Right lobe of liver (tissue), 6 donors: Measurements from ENCODE around the gene STRIP2. TPM values are rescaled to one million over a fixed set of nuclear protein-coding genes. Genes with fewer than 3 reads are reported as not detected.

Source experiments
- ATAC-seq, 4 donors: fragments of 200-7000 bp; cut with Tn5 transposase; one replicate each; pipeline ENCODE4 v1.9.1; 2020; ENCODE audit warnings: mild to moderate bottlenecking in 4 of 4, moderate library complexity in 4 of 4
- DNase-seq, 3 donors: peaks; one replicate each; pipeline ENCODE4 v3.0.0-alpha.2; 2020
- H3K27ac ChIP-seq, 3 donors: fragments of 200-600 bp; one replicate each; pipeline ENCODE4 v1.8.0; 2022
- H3K27me3 ChIP-seq, 2 donors: fragments of 200-600 bp; one replicate each; pipeline ENCODE4 v1.8.0; 2022
- H3K36me3 ChIP-seq, 4 donors: fragments of 200-600 bp; sonication (generic) in 1 of 4; one replicate each; pipeline versions ENCODE4 v1.5.1 to v1.8.0; 2017 to 2022; ENCODE audit warnings: control low read depth in 1 of 4
- H3K4me1 ChIP-seq, 4 donors: fragments of 200-600 bp; sonication (generic) in 1 of 4; one replicate each; pipeline versions ENCODE4 v1.5.1 to v1.8.0; 2017 to 2022; ENCODE audit warnings: control low read depth in 1 of 4
- H3K4me3 ChIP-seq, 3 donors: fragments of 200-600 bp; one replicate each; pipeline ENCODE4 v1.8.0; 2022
- H3K9me3 ChIP-seq, 4 donors: fragments of 200-600 bp; sonication (generic) in 1 of 4; one replicate each; pipeline versions ENCODE4 v1.5.1 to v1.8.0; 2017 to 2022; ENCODE audit warnings: control low read depth in 1 of 4
- CTCF ChIP-seq, 4 donors: fragments of 200-600 bp in 3 of 4; fragments of 450-650 bp in 1 of 4; IDR thresholded peaks; one replicate each; pipeline versions ENCODE4 v1.5.1 to v1.8.0; 2016 to 2022; ENCODE audit warnings: antibody characterized with exemption in 4 of 4, mild to moderate bottlenecking in 2 of 4
- POLR2A ChIP-seq: fragments of 450-650 bp; IDR thresholded peaks from one replicate; pipeline ENCODE4 v1.6.1; 2017; ENCODE audit warnings: antibody characterized with exemption, mild to moderate bottlenecking
- WGBS: methylation state at CpG from one replicate; pipeline ENCODE4 v1.1.6; 2018; ENCODE audit warnings: low coverage, low lambda C conversion rate; ENCODE audit not compliant: insufficient coverage; ENCODE audit errors: missing lambda C conversion rate; 5-methylcytosine and 5-hydroxymethylcytosine counted together
- intact Hi-C, 2 donors: fragments of 100-400 bp; cut with DNase I; formaldehyde crosslinking; loops; one replicate each; pipeline versions ENCODE4 v1.11.2 to v1.14.1; 2022
- total RNA-seq, 6 experiments: library from RNA; depleted of rRNA in 2 of 6; stranded (reverse); fragments of >200 nt in 2 of 6; fragmentation: NEBNext Ultra II Directional in 3 of 6; extraction: Animal tissue kit (Norgen Biotek cat#: 25700) in 3 of 6; gene quantifications; one replicate each; pipeline versions ENCODE4 v1.1.0 to v1.2.4, GENCODE V29; 2016 to 2023
- donor health status: DM: no; HTN: yes; CAD: no.
- donor health status: DM: no; HTN: no; CAD: no.
- donor health status: DM: no; HTN: no; CAD: no.
- donor health status: DM: no; HTN: yes; CAD: no.
- donor health status: DM: no; HTN: yes; CAD: no.

STRIP2 gene
- total RNA-seq, 6 experiments from 2014 or later = 0.24 to 0.86 (median 0.42) TPM

GRCh38 chr7:129493555-129493954 lies 59.3 kb downstream of the STRIP2 start:
- intact Hi-C loops = no loop called here
- Histone ChIP-seq H3K27me3 (no peaks in the 10 kb centered on the region), H3K27ac (no peak overlapping the region), H3K4me3 (no peak overlapping the region), H3K9me3 (no peaks in the 10 kb centered on the region), H3K36me3 (no peaks in the 10 kb centered on the region), H3K4me1 (no peaks in the 10 kb centered on the region)
- TF ChIP-seq POLR2A = no peak
- TF ChIP-seq CTCF (IDR thresholded peaks at IDR 0.05) = no peak
- WGBS = 89% methylated on average over 1 of the region's 1 CpG
- DNase-seq = no peak
- no peak for ATAC-seq

GRCh38 chr7:129494041-129494440 lies 59.8 kb downstream of the STRIP2 start:
- Histone ChIP-seq H3K4me1 (no peaks in the 10 kb centered on the region), H3K36me3 (no peaks in the 10 kb centered on the region), H3K27me3 (no peaks in the 10 kb centered on the region), H3K4me3 (no peak overlapping the region), H3K27ac (no peak overlapping the region), H3K9me3 (no peaks in the 10 kb centered on the region)
- 70% methylated on average over 5 of the region's 5 CpGs for WGBS
- ATAC-seq (no peak), DNase-seq (no peak)
- intact Hi-C loops = no loop called here
- TF ChIP-seq POLR2A (no peak), CTCF (IDR thresholded peaks at IDR 0.05) (no peak)

GRCh38 chr7:129495987-129496386 lies 61.8 kb downstream of the STRIP2 start:
- WGBS = 83% methylated on average over 1 of the region's 1 CpG
- intact Hi-C loops = no loop called here
- no peak overlapping the region for H3K27ac ChIP-seq
- H3K27me3 ChIP-seq = no peaks in the 10 kb centered on the region
- DNase-seq (no peak), ATAC-seq (no peak)
- H3K9me3 ChIP-seq = no peaks in the 10 kb centered on the region
- H3K4me1 ChIP-seq = no peaks in the 10 kb centered on the region
- no peak overlapping the region for H3K4me3 ChIP-seq
- TF ChIP-seq CTCF (IDR thresholded peaks at IDR 0.05) = no peak
- no peak for TF ChIP-seq POLR2A
- H3K36me3 ChIP-seq = no peaks in the 10 kb centered on the region

DNA sequence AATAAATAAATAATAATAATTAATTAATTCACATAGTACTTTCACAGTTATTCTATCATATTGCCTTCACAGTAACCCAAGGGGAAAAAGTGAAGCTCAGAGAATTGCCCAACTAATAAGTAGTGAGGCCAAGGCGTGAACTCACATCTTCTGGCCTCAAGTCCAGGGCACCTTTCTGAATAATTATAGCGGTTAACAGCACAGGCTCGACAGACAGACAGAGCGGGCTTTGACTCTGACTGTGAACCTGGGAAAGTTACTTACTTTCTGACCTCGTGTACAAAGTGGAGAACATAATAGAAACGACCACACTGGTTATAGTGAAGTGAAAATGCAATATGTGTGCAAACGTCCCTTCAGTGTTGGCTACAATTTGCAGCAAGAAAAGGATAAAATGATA lies 62.4 kb downstream of the STRIP2 start:
- Histone ChIP-seq H3K4me3 (no peak overlapping the region), H3K4me1 (no peaks in the 10 kb centered on the region), H3K36me3 (no peaks in the 10 kb centered on the region), H3K9me3 (no peaks in the 10 kb centered on the region), H3K27ac (no peak overlapping the region), H3K27me3 (no peaks in the 10 kb centered on the region)
- ATAC-seq (no peak), DNase-seq (no peak)
- TF ChIP-seq POLR2A (no peak), CTCF (IDR thresholded peaks at IDR 0.05) (no peak)
- 75% methylated on average over 7 of the region's 7 CpGs for WGBS
- intact Hi-C loops = no loop called here

- no peaks in the 10 kb centered on the region for H3K4me1 ChIP-seq
- intact Hi-C loops = no loop called here
- WGBS = 89% methylated on average over 1 of the region's 4 CpGs
- DNase-seq = no peak
- no peaks in the 10 kb centered on the region for H3K9me3 ChIP-seq
- ATAC-seq = no peak
- H3K27me3 ChIP-seq = no peaks in the 10 kb centered on the region
- H3K36me3 ChIP-seq = no peaks in the 10 kb centered on the region
- H3K4me3 ChIP-seq = no peak overlapping the region
- no peak for TF ChIP-seq CTCF (IDR thresholded peaks at IDR 0.05)
- TF ChIP-seq POLR2A = no peak
- no peak overlapping the region for H3K27ac ChIP-seq
Observed at GRCh38 chr7:129497156-129497555, 62.9 kb downstream of the STRIP2 start.
